Anterior cingulate cortex (tissue), 58 donors: ENCODE results near the gene TNFAIP1.

Experiments used
- DNase-seq, 58 donors: peaks; one replicate each; lab custom pipeline; 2025; lab: John Stamatoyannopoulos, UW

The TNFAIP1 gene

DNA sequence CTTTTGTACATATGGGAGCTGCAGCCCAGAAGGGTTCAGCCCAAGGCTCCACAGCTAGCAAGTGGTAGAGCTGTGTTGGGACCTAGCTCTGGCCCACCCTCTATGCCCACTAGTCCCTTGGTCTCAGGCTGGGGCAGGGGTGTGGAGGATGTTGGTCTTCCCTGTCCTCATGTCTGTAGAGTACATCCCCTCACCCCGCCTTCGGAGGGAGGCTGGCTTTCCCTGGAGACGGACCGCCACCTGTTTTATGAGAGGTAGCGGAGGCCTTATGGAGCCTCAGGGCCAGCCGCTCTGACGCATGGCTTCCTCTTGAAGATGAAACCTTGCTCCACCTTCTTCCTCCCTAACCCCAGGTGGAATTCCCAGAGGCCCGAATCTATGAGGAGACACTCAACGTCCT lies 8.4 kb downstream of the TNFAIP1 start:
- no peak for DNase-seq

DNA sequence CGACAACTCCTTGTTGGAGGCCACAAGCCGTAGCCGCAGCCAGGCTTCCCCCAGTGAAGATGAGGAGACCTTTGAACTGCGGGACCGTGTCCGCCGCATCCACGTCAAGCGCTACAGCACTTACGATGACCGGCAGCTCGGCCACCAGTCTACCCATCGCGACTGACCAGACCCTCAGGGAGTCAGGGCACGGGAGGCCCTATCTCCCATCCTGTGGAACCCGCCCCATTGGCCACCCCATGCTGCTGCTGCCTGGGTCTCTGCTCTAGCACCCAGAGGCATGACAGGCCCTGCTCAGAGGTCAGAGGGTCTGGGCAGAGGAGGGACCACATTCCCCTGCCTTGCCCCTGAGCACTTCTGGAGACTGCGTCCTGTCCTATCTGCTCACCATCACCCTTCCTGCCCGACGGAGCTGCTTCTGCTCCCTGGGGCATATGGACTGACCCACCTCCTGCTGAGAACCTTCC lies 8.9 kb downstream of the TNFAIP1 start:
- DNase-seq = no peak

DNA sequence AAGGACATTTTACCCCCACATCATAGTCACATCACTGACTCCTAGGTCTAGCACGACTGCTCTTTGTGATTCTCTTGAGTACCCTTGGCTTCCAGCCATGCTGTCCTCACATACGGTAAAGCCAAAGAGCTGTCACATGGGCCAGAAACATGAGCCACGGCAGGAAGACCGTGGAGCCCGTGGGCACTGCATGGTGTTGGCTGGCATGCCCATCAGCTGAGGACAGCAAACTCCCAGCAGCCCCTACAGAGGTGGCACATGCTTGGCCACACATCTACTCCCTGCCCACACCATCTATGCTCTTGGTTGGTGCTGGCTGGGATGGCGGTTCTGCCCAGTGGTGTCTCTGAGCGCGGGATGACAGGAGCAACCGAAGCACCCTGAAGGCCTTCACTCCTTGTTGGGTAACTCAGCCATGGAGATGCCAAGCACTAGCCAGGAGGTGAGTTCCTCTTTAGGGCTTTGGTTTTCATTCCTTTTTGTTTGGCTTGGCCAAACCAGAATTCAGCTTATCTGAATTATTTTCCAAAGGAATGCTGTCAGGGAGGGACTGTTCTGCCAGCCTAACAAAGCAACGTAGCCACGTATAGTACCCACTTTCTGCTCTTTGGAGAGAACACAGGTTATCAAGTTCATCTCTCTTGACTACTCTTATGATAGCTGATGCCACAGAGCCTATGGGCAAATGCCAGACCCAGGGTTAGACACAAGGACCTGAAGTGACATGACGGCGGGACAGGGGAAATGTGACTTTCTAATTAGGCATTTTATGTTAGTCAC lies 10.0 kb downstream of the TNFAIP1 start:
- DNase-seq = no peak

DNA sequence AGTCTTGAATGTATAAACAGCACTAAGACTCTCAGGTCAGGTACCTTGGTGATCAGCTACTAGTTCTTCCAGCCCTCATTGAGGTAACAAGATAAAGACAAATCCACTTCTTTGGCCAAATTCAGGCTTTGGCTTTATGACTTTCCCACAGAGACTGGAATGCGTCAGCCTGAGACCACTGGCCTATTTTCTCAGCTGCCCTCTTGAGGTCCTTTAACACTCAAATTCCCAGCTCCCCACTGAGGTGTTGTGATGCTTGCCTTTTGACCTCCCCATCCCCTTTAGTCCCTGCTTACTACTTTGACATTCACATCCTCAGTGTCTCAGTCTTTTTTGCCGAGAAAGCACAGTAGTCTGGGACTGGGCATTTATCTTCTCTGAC lies 10.6 kb downstream of the TNFAIP1 start:
- no peak for DNase-seq

DNA sequence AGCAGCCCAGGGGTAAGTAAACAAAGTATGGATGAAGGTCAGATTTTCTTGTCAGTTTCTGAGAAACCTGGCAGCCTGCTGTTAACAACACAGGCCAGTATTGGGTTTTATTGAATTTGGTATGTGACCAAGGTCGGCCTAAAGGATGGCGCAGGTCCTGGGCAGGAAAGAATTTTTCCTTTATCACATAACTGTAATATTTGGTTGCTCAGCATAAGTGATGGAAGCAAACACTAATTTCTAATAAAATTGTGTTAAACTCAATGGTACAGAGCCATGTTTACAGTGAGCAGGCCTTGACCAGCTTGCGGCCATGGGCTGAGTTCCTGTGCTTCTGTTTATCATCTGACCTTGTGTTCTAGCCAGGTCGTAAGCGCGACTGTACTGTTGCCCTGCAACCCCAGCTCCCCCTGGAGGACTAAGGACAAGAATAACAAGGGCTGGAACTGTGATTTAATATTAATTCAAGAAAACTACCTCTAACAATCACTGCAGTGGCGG lies 11.2 kb downstream of the TNFAIP1 start:
- DNase-seq = no peak

DNA sequence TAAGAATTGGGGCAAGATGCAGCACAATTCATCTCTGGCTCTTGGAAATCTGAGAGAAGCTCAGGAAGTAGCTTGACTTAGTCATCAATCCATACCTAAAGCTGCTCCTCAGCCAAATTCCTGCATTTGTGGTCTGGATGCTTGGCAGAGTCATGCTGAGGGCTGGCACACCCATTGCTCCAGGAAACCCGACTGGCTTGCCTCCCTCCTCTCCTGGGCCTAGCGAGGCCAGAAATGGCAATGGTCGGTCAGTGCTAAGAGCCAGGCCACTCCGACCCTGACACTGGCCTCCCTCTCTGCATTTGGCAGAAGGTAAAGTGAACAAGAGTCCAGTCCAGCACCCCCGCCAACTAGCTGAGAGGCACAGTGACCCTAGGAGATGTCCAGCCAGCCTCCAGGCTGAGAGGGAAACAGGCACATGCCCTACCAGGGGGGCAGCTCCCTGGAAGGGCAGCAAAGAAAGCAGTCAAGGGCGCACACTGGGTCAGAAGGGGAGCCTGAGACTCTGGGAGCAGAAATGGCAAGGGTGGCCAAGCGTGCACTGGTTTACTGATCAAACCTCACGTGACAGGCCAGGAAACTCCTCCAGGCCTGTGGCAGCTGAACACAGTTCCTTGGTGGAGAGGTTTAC lies 11.8 kb downstream of the TNFAIP1 start:
- no peak for DNase-seq

DNA sequence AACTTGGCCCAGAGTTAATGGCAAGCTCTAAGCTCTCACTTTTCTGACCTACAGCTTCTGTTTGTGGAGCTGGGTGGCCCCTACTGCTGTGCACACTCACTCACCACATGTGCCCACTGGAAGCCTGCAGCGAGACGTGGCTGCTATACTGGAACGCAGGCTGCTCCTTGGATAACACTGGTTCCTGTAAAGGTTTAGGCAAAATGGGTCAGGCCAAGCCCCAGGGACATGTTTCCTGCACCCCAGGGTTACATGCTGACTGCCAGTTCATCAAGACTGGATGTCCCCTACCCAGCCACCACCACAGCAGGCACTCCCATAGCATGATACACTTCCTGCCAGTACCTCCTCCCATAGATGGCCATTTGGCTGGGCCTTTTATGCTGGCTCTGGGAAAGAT lies 13.4 kb downstream of the TNFAIP1 start:
- DNase-seq = no peak

DNA sequence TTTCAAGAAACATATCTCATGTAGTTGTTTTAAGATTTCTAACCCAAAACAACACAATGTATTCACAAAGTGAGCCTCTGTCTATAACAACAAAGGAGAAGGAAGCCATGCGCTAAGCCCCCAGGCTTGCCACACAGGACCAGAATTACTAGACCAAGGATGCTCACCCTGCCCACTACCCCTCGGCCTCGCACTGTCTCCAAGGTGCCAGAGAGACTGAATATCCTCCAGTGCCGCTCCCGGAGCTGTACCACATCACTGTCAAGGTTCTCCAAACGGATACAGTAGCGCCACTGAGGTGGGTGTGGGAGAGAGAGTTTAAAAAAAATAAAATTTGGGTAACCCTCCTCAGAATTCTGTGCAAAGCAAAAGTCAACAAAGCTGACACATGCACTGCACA lies 14.7 kb downstream of the TNFAIP1 start:
- no peak for DNase-seq

DNA sequence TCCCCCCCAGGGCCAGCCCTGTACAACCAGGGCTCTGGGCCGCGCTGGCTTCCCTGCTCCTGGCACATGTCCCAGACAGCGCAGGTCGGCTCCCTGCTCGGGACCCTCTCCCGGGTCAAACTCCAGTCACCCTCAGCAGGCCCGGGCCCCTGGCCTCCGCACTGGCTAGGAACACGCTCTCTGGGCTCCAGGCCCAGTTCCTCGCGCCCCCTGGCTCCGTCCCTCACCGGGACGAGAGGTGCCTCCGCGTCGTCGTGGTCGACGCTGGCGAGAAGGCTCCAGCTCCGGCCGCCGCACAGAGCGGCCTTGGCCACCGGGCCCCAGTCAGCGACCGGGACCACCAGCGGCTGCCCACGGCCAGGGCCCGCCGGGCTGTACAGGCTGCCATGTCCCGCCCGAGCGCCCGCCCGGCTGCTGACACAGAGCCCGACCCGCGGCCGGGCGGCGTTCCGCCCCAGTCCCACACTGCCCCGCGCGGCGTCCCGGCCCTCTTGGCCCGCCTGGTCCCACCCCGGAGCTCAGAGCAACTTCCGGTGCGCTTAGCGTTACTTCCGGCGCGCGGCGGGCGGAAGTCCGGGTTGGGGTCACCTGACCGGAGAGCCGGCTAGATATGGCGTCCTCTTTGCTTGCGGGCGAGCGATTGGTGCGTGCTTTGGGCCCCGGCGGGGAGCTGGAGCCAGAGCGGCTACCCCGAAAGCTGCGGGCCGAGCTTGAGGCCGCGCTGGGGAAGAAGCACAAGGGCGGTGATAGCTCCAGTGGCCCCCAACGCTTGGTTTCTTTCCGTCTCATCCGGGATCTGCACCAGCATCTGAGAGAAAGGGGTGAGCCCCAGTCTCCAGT lies 21.7 kb downstream of the TNFAIP1 start, which contains the start of gene POLDIP2:
POLDIP2 (minus strand) TSS at position 467 of the 840 bp plus-strand sequence; CDS start at position 388, 79 bp downstream.
- DNase-seq = peak; percentile 68 to 97 (median 94)

DNA sequence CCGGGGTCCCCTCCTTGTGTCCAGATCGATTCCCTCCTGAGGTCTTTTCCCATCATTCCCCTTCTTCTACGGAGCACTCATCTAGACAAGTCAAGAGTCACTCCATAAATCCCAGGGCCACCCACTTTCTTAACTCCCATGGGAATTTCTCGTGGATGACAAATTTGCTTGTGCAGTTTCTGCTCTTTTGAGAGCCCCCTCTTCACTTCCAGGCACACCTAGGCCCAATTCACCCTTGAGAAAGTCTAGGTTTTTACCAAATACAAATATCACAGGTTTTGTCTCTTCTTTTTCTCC lies 22.3 kb downstream of the TNFAIP1 start:
- DNase-seq = peak in 1 of 58 donors; percentile 62

DNA sequence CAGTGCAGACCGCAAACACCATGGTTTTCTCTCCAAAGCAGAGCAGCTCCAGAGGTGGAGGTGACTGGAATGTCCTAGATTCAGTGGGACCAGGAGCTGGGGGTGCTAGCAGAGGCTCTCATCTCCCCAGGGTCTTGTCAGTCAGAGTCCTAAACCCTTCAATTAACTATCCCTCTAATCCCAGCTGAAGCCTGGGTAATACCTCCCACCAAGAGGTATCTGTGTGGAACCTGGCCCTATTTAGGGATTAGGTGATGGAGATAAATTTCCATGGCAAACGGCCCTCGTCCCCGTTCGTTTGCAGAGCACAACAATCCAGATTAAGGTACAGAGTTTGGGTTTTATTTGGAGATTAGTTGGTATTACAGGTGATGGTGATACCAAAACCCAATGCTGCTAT lies 27.6 kb downstream of the TNFAIP1 start:
- DNase-seq = no peak

DNA sequence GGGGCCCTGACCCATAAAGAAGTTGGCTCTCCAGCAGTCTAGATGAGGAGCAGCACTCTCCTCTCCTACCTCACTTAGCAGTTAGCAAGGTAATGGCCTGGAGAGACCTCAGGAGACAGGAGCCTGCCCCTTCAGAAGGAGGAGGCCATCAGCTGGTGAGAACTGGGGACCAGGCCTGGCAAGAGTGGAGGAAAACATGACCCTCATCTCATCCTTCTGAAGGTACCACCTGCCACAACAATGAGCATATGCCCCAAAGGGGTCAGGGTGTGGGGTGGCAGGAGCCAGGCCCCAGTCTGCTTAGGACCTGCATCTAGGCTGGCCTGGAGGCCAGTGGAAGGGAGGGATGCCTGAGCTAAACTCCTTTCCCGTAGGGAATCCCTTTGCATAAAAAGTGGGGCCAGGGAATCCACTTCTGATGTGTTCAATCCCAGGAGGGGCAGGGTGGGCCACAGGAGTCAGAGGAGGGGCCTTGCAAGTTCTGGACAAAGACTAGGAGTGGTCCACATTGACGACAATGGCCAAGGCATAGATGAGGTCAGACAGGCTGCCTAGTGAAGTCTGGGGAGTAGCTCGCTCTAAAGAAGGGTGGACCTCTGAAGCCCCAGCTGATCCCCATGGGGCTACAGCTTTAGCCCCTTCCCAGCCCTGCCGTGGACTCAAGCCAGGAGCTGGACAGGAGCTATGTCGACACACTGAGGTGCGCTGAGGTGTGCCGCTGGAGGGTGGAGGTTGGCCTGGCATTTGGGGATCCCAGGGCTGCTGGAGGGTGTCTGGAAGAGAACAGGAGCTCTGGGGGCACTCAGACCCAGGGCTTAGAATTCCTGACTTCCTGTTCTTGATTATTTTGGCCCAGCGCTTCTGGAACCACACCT lies 28.5 kb downstream of the TNFAIP1 start:
- no peak for DNase-seq

DNA sequence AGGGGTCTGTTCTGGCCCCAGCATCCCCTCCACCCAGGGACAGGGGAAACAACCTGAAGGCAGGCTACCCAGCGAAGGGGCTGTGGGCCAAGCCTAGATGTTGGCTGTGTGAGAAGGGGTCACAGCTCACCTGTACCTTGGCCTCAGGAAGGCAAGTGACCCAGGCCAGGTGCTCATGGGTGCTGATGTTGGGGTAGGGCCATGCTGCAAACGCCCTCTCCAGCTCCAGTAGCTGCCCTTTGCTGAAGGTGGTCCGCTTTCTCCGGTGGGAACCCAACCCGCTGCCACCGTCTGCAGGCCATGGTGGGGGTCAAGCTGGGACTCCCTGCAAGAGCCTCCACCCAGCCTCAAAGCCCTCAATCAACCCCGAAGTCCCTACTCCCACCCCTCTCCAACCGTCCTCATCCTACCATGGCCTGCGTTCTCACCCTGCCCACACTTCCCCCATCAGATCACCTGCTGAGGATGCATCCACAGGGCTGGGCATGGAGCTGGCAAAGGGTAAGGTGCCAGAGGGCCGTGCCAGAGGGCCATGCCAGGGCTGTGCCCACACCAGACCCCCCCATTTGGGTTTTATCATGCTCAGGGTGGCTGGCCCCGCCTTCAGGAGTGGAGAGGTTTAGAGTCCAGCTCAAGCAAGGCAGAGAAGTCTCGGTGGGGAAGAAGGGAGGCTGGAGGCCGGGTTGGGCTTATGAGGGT lies 29.3 kb downstream of the TNFAIP1 start, which contains the start of gene SEBOX:
SEBOX (minus strand) TSS at position 535 of the 699 bp plus-strand sequence; CDS start at position 487, 48 bp downstream.
- DNase-seq = no peak

DNA sequence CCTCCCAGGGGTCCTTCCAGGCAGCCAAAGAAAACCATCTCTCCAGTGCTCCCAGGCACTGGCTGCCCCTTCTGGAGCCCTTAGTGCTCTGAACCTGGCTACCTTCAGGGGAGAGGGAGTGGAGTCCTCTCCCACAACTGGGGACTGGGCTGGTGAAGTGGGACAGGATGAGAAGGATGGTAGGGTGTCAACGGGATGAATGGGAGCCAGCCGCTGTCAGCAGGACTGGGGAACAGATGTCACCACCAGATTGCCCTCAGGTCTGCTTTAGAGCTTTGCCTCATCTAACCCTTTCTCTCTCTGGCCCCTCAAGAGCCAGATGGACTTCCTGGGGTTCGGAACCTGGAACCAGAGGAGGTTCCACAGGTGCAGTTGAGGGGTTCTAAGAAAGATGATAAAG lies 29.9 kb downstream of the TNFAIP1 start:
- no peak for DNase-seq

DNA sequence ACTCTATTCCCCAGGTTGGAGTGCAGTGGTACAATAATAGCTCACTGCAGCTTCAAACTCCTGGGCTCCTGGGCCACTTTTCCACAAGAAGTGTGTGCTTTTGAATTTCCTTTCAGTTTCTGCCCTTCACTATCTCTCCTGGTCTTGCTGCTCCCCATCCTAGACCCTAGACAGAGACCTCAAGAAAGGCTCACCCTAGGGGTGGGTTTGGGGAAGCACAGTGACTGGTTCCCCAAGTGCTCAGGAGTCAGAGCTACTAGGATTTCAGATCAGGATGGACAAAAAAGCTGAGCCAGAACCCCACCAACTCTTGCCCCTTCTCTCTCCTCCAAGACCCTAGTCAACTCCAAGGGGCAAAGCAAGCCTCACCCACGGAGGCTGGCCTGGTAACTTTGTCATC lies 31.0 kb downstream of the TNFAIP1 start:
- no peak for DNase-seq

DNA sequence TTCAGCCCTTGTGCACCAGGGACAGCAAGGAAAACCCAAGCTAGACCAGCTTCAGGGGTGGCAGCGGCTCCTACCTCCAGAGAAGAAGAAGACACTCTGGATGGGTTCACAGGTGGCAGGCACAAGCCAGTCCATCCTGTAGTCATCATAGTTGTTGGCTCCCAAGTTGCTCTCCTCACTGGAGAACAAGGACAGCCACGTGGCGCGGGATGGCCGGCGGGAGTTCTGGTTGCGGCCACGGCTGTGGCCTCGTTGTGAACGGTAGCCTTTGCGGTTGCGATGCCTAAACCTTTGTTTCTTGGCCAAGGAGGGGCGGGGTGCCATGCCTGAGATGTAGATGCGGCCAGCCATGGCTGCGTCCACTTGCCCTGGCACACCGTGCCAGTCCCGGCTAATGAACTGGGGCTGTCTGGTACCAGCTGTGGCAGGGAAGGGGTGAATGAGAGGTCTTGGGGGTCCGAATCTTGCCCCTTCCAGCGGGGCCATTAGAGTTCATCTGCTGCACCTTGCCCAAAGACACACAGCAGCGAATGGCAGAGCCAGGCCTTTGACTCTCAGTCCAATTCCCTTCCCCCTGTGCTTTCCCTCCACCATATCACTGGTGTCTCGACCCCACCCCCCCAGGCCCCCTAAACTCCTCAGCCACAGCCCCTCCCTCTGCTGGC lies 32.2 kb downstream of the TNFAIP1 start:
- no peak for DNase-seq

DNA sequence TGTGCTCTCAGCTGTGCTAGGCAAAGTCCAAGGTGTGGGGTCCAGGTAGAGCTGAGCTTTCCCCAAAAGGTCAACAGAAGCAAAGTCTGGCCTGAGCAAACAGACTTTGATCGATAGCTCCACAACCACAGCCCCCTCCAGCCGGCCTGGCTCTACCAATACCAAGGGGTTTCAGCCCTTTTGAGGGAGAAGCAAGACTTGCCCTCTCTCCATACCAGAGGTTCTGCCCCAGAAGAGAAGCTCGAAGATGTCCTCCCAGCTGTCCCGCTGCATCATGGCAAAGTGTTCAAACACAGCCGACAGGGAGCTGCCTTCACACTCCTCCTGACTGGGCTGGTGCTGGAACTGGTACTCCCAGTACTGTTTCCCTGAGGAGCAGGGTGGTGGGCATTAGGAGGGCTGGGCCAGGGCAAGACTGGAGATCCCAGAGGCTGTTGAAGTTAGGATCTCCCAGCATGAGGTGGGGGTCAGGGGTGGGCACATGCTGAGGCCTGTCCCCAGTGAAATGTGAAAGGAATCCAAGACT lies 32.8 kb downstream of the TNFAIP1 start:
- no peak for DNase-seq

DNA sequence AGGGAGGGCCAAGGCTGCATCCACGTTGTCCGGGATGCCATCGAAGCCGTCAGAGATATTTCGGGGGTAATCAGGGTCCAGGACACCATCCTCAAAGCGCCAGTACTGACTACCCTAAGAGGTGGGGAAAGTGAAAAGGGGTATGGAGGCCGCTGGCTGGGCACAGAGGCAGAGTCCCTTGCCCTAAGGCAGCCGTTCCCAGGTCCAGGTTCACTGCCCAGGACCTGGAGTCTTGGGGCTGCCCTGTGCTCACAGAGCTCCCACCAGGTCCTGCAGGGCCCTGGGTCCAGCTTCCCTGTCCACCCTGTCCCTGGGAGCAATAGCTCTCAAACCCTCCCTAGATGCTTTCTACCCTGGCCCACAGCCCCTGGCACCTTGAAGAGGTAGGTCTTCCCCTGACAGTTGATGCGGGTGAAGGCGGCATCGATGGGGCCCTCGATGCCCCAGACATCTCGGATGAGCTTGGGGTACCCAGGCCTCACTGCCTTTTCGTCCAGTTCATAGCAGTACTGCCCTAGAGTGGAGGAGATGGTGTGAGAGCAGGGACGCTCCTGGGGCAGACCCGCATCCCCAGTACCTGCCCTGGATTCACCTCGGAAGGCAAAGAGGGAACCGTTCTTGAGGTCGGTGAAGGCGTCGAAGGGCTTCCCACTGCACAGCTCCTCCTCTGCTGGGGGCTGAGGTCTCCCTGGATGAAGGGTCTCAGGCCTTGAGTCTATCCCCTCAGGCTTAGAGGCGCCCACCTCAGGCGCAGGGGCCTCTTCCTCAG lies 33.5 kb downstream of the TNFAIP1 start:
- no peak for DNase-seq
